GM12878 (cell line): Measurements from ENCODE around the gene EIF1. TPM values are rescaled to one million over a fixed set of nuclear protein-coding genes. Genes with fewer than 3 reads are reported as not detected.

Experiments used
- ATAC-seq: fragments of 200-7000 bp; cut with Tn5 transposase; 3 replicates; pipeline ENCODE4 v1.9.1; 2020; ENCODE audit warnings: mild to moderate bottlenecking, moderate library complexity
- BruUV-seq: library from RNA; stranded (reverse); fragments of 400-500 nt; replicated peaks from 2 replicates; lab custom pipeline; 2021; lab: Mats Ljungman, UMichigan
- CTCF ChIA-PET: fragments of 300-600 bp; sonication (Branson Sonifier 250); formaldehyde crosslinking; extraction: SDS; loops from one replicate; lab custom pipeline; 2021; ENCODE audit warnings: inconsistent platforms; lab: Yijun Ruan, JAX
- POLR2A ChIA-PET: fragments of 350-600 bp; formaldehyde crosslinking; extraction: SDS; loops from one replicate; lab custom pipeline; 2021; ENCODE audit warnings: inconsistent platforms; lab: Charles Lee
- RAD21 ChIA-PET: fragments of 300-600 bp; sonication (Branson Sonifier 250); formaldehyde crosslinking; loops from one replicate; lab custom pipeline; 2023; ENCODE audit warnings: antibody characterized with exemption; ENCODE audit not compliant: unreplicated experiment; lab: Charles Lee
- SMC1A ChIA-PET: fragments of 300-600 bp; sonication (Branson Sonifier 250); formaldehyde crosslinking; loops from one replicate; lab custom pipeline; 2023; ENCODE audit not compliant: unreplicated experiment, uncharacterized antibody; lab: Charles Lee
- DNase-seq: peaks from one replicate; pipeline ENCODE4 v3.0.0-alpha.2; 2011; ENCODE audit warnings: low read depth, low spot score
- FAIRE-seq: peaks from 3 replicates; lab custom pipeline; 2011; peaks lifted over from hg19 to GRCh38; lab: Jason Lieb, UNC
- H2AFZ ChIP-seq: 2 replicates; pipeline ENCODE4 v1.6.0; 2011; ENCODE audit warnings: low read depth, low read length, control low read depth; ENCODE audit not compliant: control insufficient read depth
- H3K27ac ChIP-seq: 2 replicates; pipeline ENCODE4 v1.5.1; 2011; ENCODE audit warnings: control low read depth; ENCODE audit not compliant: control insufficient read depth, insufficient read depth
- H3K27me3 ChIP-seq, 2 experiments: replicated peaks in 1 of 2; 2 replicates each; pipeline versions ENCODE4 v1.6.0 to v1.6.1; 2011; ENCODE audit warnings: low read length in 1 of 2; ENCODE audit not compliant: control insufficient read depth in 2 of 2, insufficient read depth in 2 of 2
- H3K36me3 ChIP-seq, 2 experiments: 2 replicates each; pipeline ENCODE4 v1.5.1; 2011; ENCODE audit warnings: low read length in 1 of 2; ENCODE audit not compliant: control insufficient read depth in 2 of 2, insufficient read depth in 2 of 2
- H3K4me1 ChIP-seq: 2 replicates; pipeline ENCODE4 v1.6.1; 2011; ENCODE audit warnings: mild to moderate bottlenecking, low read length, moderate library complexity, mixed read lengths; ENCODE audit not compliant: control insufficient read depth, insufficient read depth
- H3K4me2 ChIP-seq: 2 replicates; pipeline ENCODE4 v1.6.0; 2011; ENCODE audit warnings: control low read depth; ENCODE audit not compliant: control insufficient read depth, insufficient read depth
- H3K4me3 ChIP-seq: fragments of 200-600 bp; sonication (generic); 2 replicates; pipeline ENCODE4 v1.5.1; 2016
- H3K79me2 ChIP-seq: 2 replicates; pipeline ENCODE4 v1.6.0; 2011; ENCODE audit warnings: low read length; ENCODE audit not compliant: control insufficient read depth, insufficient read depth
- H3K9ac ChIP-seq: 2 replicates; pipeline ENCODE4 v1.8.0; 2011; ENCODE audit warnings: low read length, control low read depth, mixed read lengths; ENCODE audit not compliant: control insufficient read depth, insufficient read depth
- H3K9me3 ChIP-seq: replicated peaks from 3 replicates; pipeline ENCODE4 v1.5.1; 2011; ENCODE audit warnings: mild to moderate bottlenecking, low read length; ENCODE audit not compliant: control insufficient read depth, insufficient read depth
- H4K20me1 ChIP-seq: 2 replicates; pipeline ENCODE4 v1.6.0; 2011; ENCODE audit not compliant: control insufficient read depth, insufficient read depth
- BRCA1 ChIP-seq: IDR thresholded peaks from 2 replicates; pipeline ENCODE4 v1.6.1; 2011; ENCODE audit warnings: low read depth, low read length, improper control_type of control experiment
- CEBPB ChIP-seq, 2 experiments: fragments of 150-350 bp in 1 of 2; IDR thresholded peaks; 2 replicates each; pipeline ENCODE4 v1.6.1; 2012 to 2014; ENCODE audit warnings: low read depth in 2 of 2, low read length in 2 of 2, borderline replicate concordance in 1 of 2, inconsistent platforms in 1 of 2
- FOS ChIP-seq: IDR thresholded peaks from 3 replicates; pipeline ENCODE4 v1.6.1; 2011; ENCODE audit warnings: borderline replicate concordance; ENCODE audit not compliant: insufficient read length; ENCODE audit errors: extremely low read depth
- HDGF ChIP-seq: fragments of 450-650 bp; IDR thresholded peaks from 2 replicates; pipeline ENCODE4 v1.6.1; 2016; ENCODE audit warnings: antibody characterized with exemption
- MEF2A ChIP-seq: IDR thresholded peaks from 2 replicates; pipeline ENCODE4 v1.6.1; 2011; ENCODE audit warnings: low read depth, mild to moderate bottlenecking, low read length, moderate library complexity; ENCODE audit not compliant: insufficient read depth
- NFXL1 ChIP-seq: fragments of 450-650 bp; IDR thresholded peaks from 2 replicates; pipeline ENCODE4 v1.6.1; 2017; ENCODE audit warnings: antibody characterized with exemption, mild to moderate bottlenecking, borderline replicate concordance
- RCOR1 ChIP-seq: conservative IDR thresholded peaks from 2 replicates; pipeline ENCODE4 v1.6.1; 2012; ENCODE audit warnings: low read depth, low read length, improper control_type of control experiment
- RFX5 ChIP-seq: IDR thresholded peaks from 2 replicates; pipeline ENCODE4 v1.6.1; 2011; ENCODE audit warnings: low read depth, low read length, improper control_type of control experiment
- RUNX3 ChIP-seq: IDR thresholded peaks from 2 replicates; pipeline ENCODE4 v1.6.1; 2012; ENCODE audit warnings: low read length, inconsistent platforms
- SRF ChIP-seq, 2 experiments: IDR thresholded peaks; 2 replicates each; pipeline ENCODE4 v1.6.1; 2011; ENCODE audit warnings: low read depth in 2 of 2, low read length in 2 of 2, mild to moderate bottlenecking in 1 of 2, moderate library complexity in 1 of 2
- SUZ12 ChIP-seq: fragments of 200-600 bp; sonication (generic); IDR thresholded peaks from one replicate; pipeline ENCODE4 v1.6.1; 2018; ENCODE audit warnings: antibody characterized with exemption, mild to moderate bottlenecking; ENCODE audit not compliant: unreplicated experiment
- ZNF384 ChIP-seq: IDR thresholded peaks from 2 replicates; pipeline ENCODE4 v1.6.1; 2012; ENCODE audit warnings: low read depth, mild to moderate bottlenecking, low read length, improper control_type of control experiment, borderline replicate concordance
- WGBS: methylation state at CpG from one replicate; pipeline ENCODE4 v1.1.6; 2016; ENCODE audit warnings: low lambda C conversion rate; ENCODE audit not compliant: insufficient replicate concordance, insufficient coverage; ENCODE audit errors: missing lambda C conversion rate; 5-methylcytosine and 5-hydroxymethylcytosine counted together
- in situ Hi-C: fragments of 300-500 bp; cut with MboI; formaldehyde crosslinking; loops from 9 replicates; pipeline ENCODE4 v1.14.3; 2018; ENCODE audit warnings: mixed read lengths
- intact Hi-C: fragments of 100-400 bp; cut with micrococcal nuclease; formaldehyde crosslinking; loops from one replicate; pipeline ENCODE4 v1.14.2; 2022; ENCODE audit not compliant: unreplicated experiment
- polyA plus RNA-seq, 11 experiments: library from polyadenylated mRNA; depleted of rRNA in 4 of 11; unstranded in 6 of 11; stranded (reverse) in 5 of 11; fragments of >200 nt; fragmentation: Nextera tagmentation in 4 of 11; fragmentation: Illumina TruSeq in 1 of 11; extraction: Ambion mirVana in 4 of 11; extraction: Trizol in 1 of 11; gene quantifications; 1 replicate in 1 of 11; 2 replicates in 10 of 11; pipeline versions ENCODE4 v1.2.1 to v1.2.3, GENCODE V29; 2011 to 2016; ENCODE audit warnings: inconsistent platforms in 2 of 11, missing spikeins in 2 of 11, low read depth in 1 of 11
- total RNA-seq, 4 experiments: library from RNA; depleted of rRNA in 3 of 4; stranded (reverse); fragments of >200 nt in 3 of 4; fragmentation: Illumina TruSeq in 1 of 4; extraction: Trizol in 1 of 4; gene quantifications; 2 replicates each; pipeline versions ENCODE4 v1.2.1 to v1.2.3, GENCODE V29; 2013 to 2021
- TF ChIP-seq, protein P1 (sequence below): fragments of 450-650 bp; IDR thresholded peaks from 2 replicates; pipeline ENCODE4 v1.6.1; 2018; ENCODE audit warnings: mild to moderate bottlenecking, low read depth, moderate library complexity; ENCODE audit not compliant: partially characterized antibody
- TF ChIP-seq, protein P2 (sequence below): fragments of 450-650 bp; IDR thresholded peaks from 2 replicates; pipeline ENCODE4 v1.6.1; 2017; ENCODE audit warnings: mild to moderate bottlenecking, moderate library complexity

Gene EIF1
- total and polyA plus RNA-seq, 10 of the 15 experiments (the other 5 are each of a cell fraction or from before 2014, with no cell fraction given) = 39.4 to 815 (median 480) TPM

DNA sequence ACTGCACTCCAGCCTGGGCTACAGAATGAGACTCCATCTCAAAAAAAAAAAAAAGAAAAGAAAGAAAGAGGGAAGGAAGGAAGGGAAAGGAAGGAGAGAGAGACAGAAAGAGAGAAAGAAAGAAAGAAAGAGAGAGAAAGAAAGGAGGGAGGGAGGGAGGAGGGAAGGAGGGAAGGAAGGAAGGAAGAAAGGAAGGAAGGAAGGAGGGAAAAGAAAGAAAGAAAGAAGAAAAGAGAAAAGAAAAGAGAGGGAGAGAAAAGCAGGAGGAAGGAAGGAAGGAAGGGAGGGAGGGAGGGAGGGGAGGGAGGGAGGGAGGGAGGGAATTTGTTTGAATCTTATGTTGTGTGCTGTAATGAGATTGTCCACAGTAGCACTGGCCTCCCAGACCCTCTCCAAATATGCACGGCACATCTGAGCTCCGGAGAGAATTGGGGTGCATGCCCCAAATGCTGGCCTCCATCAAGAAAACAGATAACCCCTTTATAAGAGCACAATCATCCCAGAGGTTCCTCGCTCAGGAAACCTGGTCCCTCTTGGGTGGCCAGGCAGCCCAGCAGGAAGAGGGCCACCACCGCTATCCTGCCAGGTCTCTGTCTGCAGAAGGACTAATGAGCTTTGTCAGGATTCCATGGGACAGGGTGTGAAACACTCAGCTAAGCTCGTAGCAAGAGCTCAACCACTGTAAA lies 8.8 kb upstream of the EIF1 start (continued):
- TF ChIP-seq, protein P1, sequence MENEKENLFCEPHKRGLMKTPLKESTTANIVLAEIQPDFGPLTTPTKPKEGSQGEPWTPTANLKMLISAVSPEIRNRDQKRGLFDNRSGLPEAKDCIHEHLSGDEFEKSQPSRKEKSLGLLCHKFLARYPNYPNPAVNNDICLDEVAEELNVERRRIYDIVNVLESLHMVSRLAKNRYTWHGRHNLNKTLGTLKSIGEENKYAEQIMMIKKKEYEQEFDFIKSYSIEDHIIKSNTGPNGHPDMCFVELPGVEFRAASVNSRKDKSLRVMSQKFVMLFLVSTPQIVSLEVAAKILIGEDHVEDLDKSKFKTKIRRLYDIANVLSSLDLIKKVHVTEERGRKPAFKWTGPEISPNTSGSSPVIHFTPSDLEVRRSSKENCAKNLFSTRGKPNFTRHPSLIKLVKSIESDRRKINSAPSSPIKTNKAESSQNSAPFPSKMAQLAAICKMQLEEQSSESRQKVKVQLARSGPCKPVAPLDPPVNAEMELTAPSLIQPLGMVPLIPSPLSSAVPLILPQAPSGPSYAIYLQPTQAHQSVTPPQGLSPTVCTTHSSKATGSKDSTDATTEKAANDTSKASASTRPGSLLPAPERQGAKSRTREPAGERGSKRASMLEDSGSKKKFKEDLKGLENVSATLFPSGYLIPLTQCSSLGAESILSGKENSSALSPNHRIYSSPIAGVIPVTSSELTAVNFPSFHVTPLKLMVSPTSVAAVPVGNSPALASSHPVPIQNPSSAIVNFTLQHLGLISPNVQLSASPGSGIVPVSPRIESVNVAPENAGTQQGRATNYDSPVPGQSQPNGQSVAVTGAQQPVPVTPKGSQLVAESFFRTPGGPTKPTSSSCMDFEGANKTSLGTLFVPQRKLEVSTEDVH = no peak
- TF ChIP-seq RFX5 = no peak
- no peak for TF ChIP-seq MEF2A
- TF ChIP-seq RUNX3 = no peak
- TF ChIP-seq RCOR1 = no peak
- TF ChIP-seq CEBPB (IDR thresholded peaks at IDR 0.05; ENCODE audit: borderline replicate concordance in 1 of 2, low read depth in 2 of 2, low read length in 2 of 2) = no peak
- TF ChIP-seq SRF (IDR thresholded peaks at IDR 0.05; ENCODE audit: low read depth in 2 of 2, low read length in 2 of 2) = no peak

DNA sequence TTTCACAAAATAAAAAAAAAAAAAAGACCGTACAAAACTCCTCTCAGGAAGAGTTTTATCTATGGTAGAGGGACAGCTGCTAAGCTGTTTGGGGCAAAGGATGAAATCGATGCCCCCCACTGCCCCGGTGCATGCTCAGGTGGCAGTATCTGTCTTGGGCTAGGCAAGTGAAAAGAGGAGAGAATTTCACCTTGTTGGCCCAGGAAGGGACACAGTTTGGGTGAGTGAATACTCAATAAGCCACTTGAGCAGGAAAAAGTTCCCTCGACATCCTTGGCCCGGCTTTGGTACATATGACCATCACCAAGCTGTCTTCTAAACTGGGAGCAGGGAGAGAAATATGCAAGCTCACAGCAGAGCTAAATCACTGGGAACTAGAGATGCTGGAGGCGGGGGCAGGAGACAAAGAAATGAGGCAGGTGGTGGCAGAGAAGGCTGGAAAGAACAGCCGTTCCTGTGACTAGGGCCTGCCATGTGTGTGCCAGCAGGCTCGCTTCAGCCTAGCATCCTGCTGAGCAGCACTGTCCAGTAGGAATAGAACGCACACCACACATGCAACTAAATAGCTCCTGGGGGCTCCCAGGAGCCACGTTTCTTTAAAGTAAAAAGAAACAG lies 8.2 kb upstream of the EIF1 start:
- H3K4me1 ChIP-seq = peaks cover 7% of the 10 kb centered on the region
- no peak for ATAC-seq
- no peak for FAIRE-seq
- no peaks in the 10 kb centered on the region for H4K20me1 ChIP-seq
- H3K27me3 ChIP-seq = no peaks in the 10 kb centered on the region
- BruUV-seq = no TSS peak
- ChIA-PET SMC1A (interaction anchor here (1.0 to 7.5 kb wide), 6 partner anchors 10 to 286 kb away, joined by 3 to 122 read pairs (median 30); partner anchors contain the start of genes CNP and EIF1), CTCF (interaction anchor here (0.5 to 9.5 kb wide), 6 partner anchors 11 to 131 kb away, joined by 3 to 265 read pairs (median 10); partner anchors contain the start of genes EIF1 and P3H4), POLR2A (interaction anchor here (0.5 to 7.3 kb wide), 4 partner anchors 9 to 32 kb away, joined by 4 to 177 read pairs (median 54); partner anchors contain the start of gene EIF1), RAD21 (interaction anchor here (0.9 to 6.5 kb wide), 3 partner anchors 8 to 18 kb away, joined by 4 to 85 read pairs (median 38); partner anchors contain the start of gene EIF1)
- H3K4me3 ChIP-seq = no peak overlapping the region
- H3K79me2 ChIP-seq = no peaks in the 10 kb centered on the region
- H2AFZ ChIP-seq = no peak overlapping the region
- no peaks in the 10 kb centered on the region; the same call in 2 of the 3 replicates for H3K9me3 ChIP-seq
- no peak overlapping the region for H3K27ac ChIP-seq
- no peaks in the 10 kb centered on the region for H3K36me3 ChIP-seq
- 83% methylated on average over 10 of the region's 10 CpGs for WGBS
- in situ Hi-C loops = loop anchor here (25.0 kb wide), 2 partner anchors 1532 to 1682 kb away; partner anchors contain the start of gene TMEM106A
- no peak overlapping the region for H3K9ac ChIP-seq
- H3K4me2 ChIP-seq = no peak overlapping the region
- intact Hi-C loops = no loop called here
- no peak for DNase-seq
- TF ChIP-seq ZNF384 = no peak
- TF ChIP-seq SUZ12 = no peak
- TF ChIP-seq BRCA1 = no peak
- TF ChIP-seq HDGF = no peak
- no peak for TF ChIP-seq NFXL1
- TF ChIP-seq, protein P2, sequence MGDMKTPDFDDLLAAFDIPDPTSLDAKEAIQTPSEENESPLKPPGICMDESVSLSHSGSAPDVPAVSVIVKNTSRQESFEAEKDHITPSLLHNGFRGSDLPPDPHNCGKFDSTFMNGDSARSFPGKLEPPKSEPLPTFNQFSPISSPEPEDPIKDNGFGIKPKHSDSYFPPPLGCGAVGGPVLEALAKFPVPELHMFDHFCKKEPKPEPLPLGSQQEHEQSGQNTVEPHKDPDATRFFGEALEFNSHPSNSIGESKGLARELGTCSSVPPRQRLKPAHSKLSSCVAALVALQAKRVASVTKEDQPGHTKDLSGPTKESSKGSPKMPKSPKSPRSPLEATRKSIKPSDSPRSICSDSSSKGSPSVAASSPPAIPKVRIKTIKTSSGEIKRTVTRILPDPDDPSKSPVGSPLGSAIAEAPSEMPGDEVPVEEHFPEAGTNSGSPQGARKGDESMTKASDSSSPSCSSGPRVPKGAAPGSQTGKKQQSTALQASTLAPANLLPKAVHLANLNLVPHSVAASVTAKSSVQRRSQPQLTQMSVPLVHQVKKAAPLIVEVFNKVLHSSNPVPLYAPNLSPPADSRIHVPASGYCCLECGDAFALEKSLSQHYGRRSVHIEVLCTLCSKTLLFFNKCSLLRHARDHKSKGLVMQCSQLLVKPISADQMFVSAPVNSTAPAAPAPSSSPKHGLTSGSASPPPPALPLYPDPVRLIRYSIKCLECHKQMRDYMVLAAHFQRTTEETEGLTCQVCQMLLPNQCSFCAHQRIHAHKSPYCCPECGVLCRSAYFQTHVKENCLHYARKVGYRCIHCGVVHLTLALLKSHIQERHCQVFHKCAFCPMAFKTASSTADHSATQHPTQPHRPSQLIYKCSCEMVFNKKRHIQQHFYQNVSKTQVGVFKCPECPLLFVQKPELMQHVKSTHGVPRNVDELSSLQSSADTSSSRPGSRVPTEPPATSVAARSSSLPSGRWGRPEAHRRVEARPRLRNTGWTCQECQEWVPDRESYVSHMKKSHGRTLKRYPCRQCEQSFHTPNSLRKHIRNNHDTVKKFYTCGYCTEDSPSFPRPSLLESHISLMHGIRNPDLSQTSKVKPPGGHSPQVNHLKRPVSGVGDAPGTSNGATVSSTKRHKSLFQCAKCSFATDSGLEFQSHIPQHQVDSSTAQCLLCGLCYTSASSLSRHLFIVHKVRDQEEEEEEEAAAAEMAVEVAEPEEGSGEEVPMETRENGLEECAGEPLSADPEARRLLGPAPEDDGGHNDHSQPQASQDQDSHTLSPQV = no peak
- no peak for TF ChIP-seq FOS
